ENCODE measurements around the gene PCYT1B.

The PCYT1B gene

DNA sequence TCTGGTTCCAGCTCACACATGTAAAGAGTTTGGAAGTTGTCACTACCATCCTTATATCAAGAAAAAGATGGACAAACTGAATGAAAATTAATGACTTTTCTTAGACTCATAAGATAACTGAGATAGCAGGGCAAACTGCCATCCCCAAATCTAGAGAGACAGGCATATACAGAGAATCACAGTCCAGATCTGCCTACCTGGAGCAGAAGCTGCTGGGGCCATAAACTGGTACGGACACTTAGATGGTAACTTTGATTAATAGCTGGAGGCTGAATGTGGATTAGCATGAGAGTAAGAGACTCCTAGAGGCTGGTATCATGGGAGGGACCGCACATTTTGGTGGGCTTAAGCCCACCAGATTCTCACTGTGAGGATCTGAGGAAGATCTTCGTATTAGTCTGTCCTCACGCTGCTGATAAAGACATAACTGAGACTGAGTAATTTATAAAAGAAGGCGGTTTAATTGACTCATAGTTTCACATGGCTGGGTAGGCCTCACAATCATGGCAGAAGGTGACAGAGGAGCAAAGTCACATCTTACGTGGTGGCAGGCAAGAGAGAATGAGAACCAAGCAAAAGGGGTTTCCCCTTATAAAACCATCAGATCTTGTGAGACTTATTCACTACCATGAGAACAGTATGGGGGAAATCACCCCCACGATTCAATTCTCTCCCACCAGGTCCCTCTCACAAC, 35.7 kb upstream of the PCYT1B start:
- TF ChIP-seq, protein P1, sequence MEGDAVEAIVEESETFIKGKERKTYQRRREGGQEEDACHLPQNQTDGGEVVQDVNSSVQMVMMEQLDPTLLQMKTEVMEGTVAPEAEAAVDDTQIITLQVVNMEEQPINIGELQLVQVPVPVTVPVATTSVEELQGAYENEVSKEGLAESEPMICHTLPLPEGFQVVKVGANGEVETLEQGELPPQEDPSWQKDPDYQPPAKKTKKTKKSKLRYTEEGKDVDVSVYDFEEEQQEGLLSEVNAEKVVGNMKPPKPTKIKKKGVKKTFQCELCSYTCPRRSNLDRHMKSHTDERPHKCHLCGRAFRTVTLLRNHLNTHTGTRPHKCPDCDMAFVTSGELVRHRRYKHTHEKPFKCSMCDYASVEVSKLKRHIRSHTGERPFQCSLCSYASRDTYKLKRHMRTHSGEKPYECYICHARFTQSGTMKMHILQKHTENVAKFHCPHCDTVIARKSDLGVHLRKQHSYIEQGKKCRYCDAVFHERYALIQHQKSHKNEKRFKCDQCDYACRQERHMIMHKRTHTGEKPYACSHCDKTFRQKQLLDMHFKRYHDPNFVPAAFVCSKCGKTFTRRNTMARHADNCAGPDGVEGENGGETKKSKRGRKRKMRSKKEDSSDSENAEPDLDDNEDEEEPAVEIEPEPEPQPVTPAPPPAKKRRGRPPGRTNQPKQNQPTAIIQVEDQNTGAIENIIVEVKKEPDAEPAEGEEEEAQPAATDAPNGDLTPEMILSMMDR (conservative IDR thresholded peaks at IDR 0.05; ENCODE audit: low read depth, low read length) = no peak
- H3K4me3 ChIP-seq (ENCODE audit: low read length) = no peak overlapping the region
- DNase-seq (ENCODE audit: low read depth) = no peak

DNA sequence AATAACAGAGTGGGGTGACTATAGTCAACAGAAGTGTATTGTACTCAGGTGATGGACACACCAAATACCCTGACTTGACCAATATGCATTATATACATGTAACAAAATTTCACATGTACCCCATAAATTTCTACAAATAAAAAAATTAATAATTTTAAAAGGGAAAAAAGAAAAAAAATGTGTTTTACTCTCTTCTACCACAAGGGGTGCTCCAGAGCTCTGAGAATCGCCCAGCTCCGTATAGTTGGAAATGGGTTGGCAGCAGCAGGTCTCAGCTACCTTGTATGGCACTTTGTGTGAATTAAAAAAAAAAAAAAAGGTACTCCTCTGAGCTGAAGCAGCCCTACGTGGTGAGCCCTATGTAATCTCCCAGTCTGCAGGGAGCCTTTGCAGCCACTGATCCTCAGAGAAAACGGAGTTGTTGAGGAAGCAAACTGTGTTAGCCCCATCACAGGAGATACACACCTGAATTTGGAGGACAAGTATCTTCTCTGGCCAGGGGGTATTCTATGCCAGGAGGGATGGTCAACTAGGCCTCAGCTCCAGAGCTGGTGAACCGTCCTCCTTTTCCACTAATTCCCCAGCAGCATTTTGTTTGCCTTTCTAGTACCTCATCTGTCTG, 29.4 kb upstream of the PCYT1B start:
- DNase-seq (ENCODE audit: low read depth) = no peak
- TF ChIP-seq, protein P1 (conservative IDR thresholded peaks at IDR 0.05; ENCODE audit: low read depth, low read length) = peak; percentile 62
- no peak overlapping the region for H3K4me3 ChIP-seq (ENCODE audit: low read length)

DNA sequence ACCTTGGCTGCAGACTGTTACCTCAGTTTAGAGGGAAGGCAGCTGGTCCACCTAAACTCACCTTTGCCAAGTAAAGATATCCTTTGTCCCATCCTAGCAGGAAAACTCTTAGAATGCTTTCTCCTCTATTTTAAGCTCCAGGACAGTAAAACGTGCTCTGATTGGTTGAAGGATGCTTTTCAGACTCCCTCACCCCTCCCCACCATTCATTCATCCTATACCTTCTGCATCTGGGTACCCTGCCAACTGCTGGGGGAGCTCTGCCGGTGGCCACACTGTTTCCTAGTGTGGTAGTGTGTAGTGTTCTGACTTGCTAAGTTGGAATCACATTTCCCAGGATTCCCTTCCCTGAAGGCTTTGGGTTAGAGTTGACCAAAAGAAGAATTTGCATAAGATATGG, 26.3 kb upstream of the PCYT1B start:
- DNase-seq (ENCODE audit: low read depth) = no peak
- H3K4me3 ChIP-seq (ENCODE audit: low read length) = no peak overlapping the region
- TF ChIP-seq, protein P1 (conservative IDR thresholded peaks at IDR 0.05; ENCODE audit: low read depth, low read length) = no peak

DNA sequence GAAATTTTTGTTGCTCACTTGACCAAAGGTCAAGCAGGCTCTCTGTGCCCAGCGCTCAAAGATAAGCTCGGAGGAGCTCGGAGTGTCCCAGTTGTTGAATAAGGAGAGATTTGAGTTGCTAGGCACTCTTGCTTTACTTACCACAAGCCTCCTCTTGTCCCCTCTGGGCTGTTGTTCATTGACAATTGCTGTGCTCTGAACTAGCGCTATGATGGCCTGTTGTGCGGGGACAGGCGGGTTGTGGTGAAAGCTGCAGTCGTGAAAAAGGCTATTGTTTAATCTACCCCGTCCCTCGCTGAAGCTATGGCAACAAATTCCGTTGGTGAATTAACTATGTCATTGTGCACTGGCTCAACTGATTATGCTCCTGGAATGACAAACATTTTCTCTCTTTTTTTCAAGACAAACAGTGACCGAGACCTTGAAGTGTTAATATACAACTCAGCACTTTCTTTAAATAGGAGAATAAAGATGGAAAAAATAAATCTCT, 25.6 kb upstream of the PCYT1B start:
- no peak overlapping the region for H3K4me3 ChIP-seq (ENCODE audit: low read length)
- TF ChIP-seq, protein P1 (conservative IDR thresholded peaks at IDR 0.05; ENCODE audit: low read depth, low read length) = no peak
- DNase-seq (ENCODE audit: low read depth) = no peak

DNA sequence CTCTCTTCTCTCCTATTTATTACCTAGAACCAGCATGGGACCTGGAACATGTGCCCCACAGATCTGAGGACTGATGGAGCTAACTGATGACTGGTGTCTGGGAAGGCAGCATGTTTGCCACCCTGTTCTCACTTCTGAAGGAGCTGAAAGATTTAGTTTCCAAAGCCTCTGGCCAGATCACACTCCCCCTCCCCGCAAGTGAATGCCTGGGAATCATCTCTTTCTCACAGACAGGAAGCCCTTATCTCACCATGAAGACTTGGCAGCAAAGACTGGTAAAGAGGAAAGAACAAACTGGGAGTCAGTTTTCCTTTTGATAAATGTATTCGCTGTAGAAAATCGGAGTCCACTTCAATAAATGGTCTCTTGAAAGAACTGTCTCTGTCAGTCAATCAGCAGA, 21.0 kb upstream of the PCYT1B start:
- DNase-seq (ENCODE audit: low read depth) = no peak
- TF ChIP-seq, protein P1 (conservative IDR thresholded peaks at IDR 0.05; ENCODE audit: low read depth, low read length) = no peak
- H3K4me3 ChIP-seq (ENCODE audit: low read length) = no peak overlapping the region

DNA sequence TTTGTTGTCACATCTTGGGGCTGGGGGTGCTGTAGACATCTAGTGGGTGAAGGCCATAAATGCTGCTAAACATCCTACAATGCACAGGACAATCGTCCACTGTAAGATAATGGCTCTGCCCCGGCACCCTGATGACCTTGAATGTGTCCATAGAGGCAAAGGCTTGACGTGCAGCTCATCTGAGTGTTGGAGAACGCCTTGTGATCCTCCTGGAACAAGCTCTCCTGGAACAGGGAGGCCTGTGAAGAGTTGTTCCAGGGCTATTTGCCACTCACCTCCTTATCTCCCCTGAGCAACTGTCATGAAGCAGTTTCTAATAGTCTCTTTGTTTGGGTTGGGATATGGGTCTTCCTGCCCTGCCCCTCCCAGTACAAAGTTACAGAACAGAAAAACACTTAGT, 15.2 kb upstream of the PCYT1B start:
- no peak overlapping the region for H3K4me3 ChIP-seq (ENCODE audit: low read length)
- no peak for DNase-seq (ENCODE audit: low read depth)
- TF ChIP-seq, protein P1 (conservative IDR thresholded peaks at IDR 0.05; ENCODE audit: low read depth, low read length) = no peak

DNA sequence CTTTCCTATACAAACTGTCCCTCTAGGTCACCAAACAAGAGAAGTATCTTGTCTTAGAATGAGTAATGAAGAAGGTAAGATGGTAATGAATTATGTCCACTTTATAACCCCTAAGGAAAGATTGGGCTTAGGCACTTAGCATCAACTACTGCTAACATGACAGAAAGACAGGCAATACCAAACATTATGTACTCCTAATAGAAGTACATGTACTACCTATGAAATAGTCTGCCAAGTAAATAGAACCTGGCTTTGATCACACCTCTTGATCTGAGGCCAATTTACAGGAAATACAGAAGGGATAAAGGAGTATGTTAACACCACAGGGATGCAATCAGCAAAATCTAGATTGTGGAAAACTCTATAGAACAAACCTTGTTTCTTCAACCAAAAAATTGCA, 14.1 kb upstream of the PCYT1B start:
- TF ChIP-seq, protein P1 (conservative IDR thresholded peaks at IDR 0.05; ENCODE audit: low read depth, low read length) = no peak
- no peak overlapping the region for H3K4me3 ChIP-seq (ENCODE audit: low read length)
- DNase-seq (ENCODE audit: low read depth) = no peak

Measured in retinal pigment epithelial cell (primary cell).